HAP-1 (cell line): Measurements from ENCODE around the gene IRF3.
A peak's percentile ranks its signal among the peaks of the same experiment; 100 is the strongest.

Experiments used
- DNase-seq, 2 experiments: peaks; one replicate each; pipeline ENCODE4 v3.0.0-alpha.2; 2016 to 2020; ENCODE audit warnings: low spot score in 2 of 2
- H3K27me3 ChIP-seq: fragments of 250-450 bp; sonication (Bioruptor Pico); 2 replicates; pipeline ENCODE4 v1.5.1; 2020; ENCODE audit warnings: low read depth, mild to moderate bottlenecking, moderate library complexity
- H3K36me3 ChIP-seq: fragments of 250-450 bp; sonication (Bioruptor Pico); replicated peaks from 2 replicates; pipeline ENCODE4 v1.5.1; 2020; ENCODE audit warnings: mild to moderate bottlenecking
- H3K4me1 ChIP-seq: fragments of 250-450 bp; sonication (Bioruptor Pico); 2 replicates; pipeline ENCODE4 v1.5.1; 2020; ENCODE audit warnings: mild to moderate bottlenecking
- H3K4me3 ChIP-seq: fragments of 250-450 bp; sonication (Bioruptor Pico); 2 replicates; pipeline ENCODE4 v1.5.1; 2020; ENCODE audit warnings: mild to moderate bottlenecking, moderate library complexity
- H3K9me3 ChIP-seq: fragments of 250-450 bp; sonication (Bioruptor Pico); 2 replicates; pipeline ENCODE4 v1.5.1; 2020; ENCODE audit warnings: mild to moderate bottlenecking, moderate library complexity
- in situ Hi-C: fragments of 300-500 bp; cut with MboI; formaldehyde crosslinking; loops from 3 replicates; pipeline ENCODE4 v1.14.3; 2020; ENCODE audit warnings: low sequenced_read_pairs, inconsistent platforms, mixed read lengths

Gene IRF3

GRCh38 chr19:49665351-49666119 is at the start of gene IRF3, which contains the start of gene BCL2L12:
IRF3 (minus strand) TSS chr19:49665857; CDS start chr19:49664838, 1,019 bp downstream.
BCL2L12 (plus strand) TSS chr19:49665933; CDS start chr19:49666693, 760 bp downstream.
- peaks cover 41% of the 10 kb centered on the region for H3K36me3 ChIP-seq
- DNase-seq = peak; percentile 94 to 99
- in situ Hi-C loops = no loop called here

GRCh38 chr19:49713236-49713845 is 47.7 kb upstream of the IRF3 start:
- no peaks in the 10 kb centered on the region for H3K27me3 ChIP-seq
- no peaks in the 10 kb centered on the region for H3K36me3 ChIP-seq
- no peak overlapping the region for H3K4me3 ChIP-seq
- no peaks in the 10 kb centered on the region for H3K9me3 ChIP-seq
- no peak for DNase-seq
- in situ Hi-C loops = no loop called here
- peaks cover 4% of the 10 kb centered on the region for H3K4me1 ChIP-seq

More at GRCh38 chr19:49665351-49666119, at the start of gene IRF3, which contains the start of gene BCL2L12:
- Histone ChIP-seq H3K4me3 (peak within 1 kb of the TSS; percentile 75), H3K27me3 (no peaks in the 10 kb centered on the region), H3K9me3 (no peaks in the 10 kb centered on the region), H3K4me1 (peaks cover 9% of the 10 kb centered on the region; the same call in 1 of the 2 replicates)

- H3K4me1 ChIP-seq = peaks cover 4% of the 10 kb centered on the region
- H3K4me3 ChIP-seq = peak overlapping the region; percentile 19
- no peaks in the 10 kb centered on the region for H3K27me3 ChIP-seq
- H3K9me3 ChIP-seq = no peaks in the 10 kb centered on the region
- H3K36me3 ChIP-seq = no peaks in the 10 kb centered on the region
- DNase-seq = peak; percentile 80 to 99
- in situ Hi-C loops = no loop called here
These were observed 46.8 kb upstream of the IRF3 start for GRCh38 chr19:49712397-49712859.

DNA sequence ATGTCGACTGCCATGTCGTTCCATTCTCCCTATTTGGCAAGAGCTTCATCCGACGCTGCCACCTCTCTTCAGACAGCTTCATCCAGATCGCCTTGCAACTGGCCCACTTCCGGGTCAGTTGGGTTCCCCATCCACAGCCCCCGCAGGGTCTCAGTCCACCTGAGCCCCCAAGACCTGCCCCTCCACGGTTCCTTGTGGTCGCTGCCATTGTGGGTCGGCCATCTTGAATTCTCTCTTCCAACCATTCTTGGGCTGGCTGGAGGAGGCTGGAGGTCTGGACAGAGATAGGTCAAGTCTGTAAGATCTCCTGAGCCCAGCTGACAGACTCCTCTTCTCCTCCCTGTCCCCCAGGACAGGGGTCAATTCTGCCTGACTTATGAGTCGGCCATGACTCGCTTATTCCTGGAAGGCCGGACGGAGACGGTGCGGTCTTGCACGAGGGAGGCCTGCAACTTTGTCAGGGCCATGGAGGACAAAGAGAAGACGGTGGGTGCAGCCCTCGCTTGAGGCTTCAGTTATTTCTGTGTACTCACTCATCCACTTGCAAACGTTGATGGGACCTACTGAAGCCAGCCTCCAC is 44.8 kb upstream of the IRF3 start:
- H3K36me3 ChIP-seq = no peaks in the 10 kb centered on the region
- peaks cover 4% of the 10 kb centered on the region for H3K4me1 ChIP-seq
- no peak for DNase-seq
- in situ Hi-C loops = no loop called here
- no peaks in the 10 kb centered on the region for H3K27me3 ChIP-seq
- no peak overlapping the region for H3K4me3 ChIP-seq
- H3K9me3 ChIP-seq = no peaks in the 10 kb centered on the region

DNA sequence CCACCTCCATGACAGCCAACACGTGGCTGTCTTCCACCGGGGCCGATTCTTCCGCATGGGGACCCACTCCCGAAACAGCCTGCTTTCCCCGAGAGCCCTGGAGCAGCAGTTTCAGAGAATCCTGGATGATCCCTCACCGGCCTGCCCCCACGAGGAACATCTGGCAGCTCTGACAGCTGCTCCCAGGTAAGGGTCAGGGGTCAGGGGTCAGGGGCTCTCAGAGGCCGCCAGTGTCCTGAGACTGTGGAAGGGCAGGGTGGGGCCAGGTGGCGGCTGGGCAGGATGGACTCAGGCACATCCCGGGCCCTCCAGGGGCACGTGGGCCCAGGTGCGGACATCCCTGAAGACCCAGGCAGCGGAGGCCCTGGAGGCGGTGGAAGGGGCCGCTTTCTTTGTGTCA is 40.3 kb upstream of the IRF3 start:
- Histone ChIP-seq H3K9me3 (no peaks in the 10 kb centered on the region), H3K27me3 (no peaks in the 10 kb centered on the region), H3K4me1 (no peaks in the 10 kb centered on the region), H3K36me3 (no peaks in the 10 kb centered on the region), H3K4me3 (no peak overlapping the region)
- no peak for DNase-seq
- in situ Hi-C loops = no loop called here

- no peak for DNase-seq
- in situ Hi-C loops = no loop called here
- H3K4me3 ChIP-seq = no peak overlapping the region
- H3K27me3 ChIP-seq = no peaks in the 10 kb centered on the region
- H3K4me1 ChIP-seq = no peaks in the 10 kb centered on the region
- H3K9me3 ChIP-seq = no peaks in the 10 kb centered on the region
- no peaks in the 10 kb centered on the region for H3K36me3 ChIP-seq
These were observed 39.4 kb upstream of the IRF3 start for GRCh38 chr19:49704888-49705642.

GRCh38 chr19:49701271-49701786 is 35.7 kb upstream of the IRF3 start:
- peak in 1 of 2 experiments; percentile 40 for DNase-seq
- no peak overlapping the region for H3K4me3 ChIP-seq
- H3K36me3 ChIP-seq = no peaks in the 10 kb centered on the region
- in situ Hi-C loops = no loop called here
- H3K9me3 ChIP-seq = no peaks in the 10 kb centered on the region
- no peaks in the 10 kb centered on the region for H3K4me1 ChIP-seq
- no peaks in the 10 kb centered on the region for H3K27me3 ChIP-seq

DNA sequence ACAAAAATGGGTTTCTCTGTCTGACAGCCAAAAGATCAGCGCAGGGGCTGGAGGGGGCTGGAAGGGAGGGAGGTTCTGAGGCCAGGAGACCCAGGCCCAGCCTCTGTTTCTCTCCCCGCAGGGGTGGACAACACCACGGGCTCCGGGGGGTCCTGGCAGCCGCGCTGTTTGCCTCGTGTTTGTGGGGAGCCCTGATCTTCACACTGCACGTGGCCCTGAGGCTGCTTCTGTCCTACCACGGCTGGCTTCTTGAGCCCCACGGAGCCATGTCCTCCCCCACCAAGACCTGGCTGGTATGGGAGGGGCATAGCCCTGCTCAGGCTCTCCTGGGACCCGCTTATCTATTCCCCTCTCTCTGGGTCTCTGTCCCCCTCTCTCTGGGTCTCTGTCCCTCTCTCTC is 34.9 kb upstream of the IRF3 start:
- Histone ChIP-seq H3K9me3 (no peaks in the 10 kb centered on the region), H3K36me3 (no peaks in the 10 kb centered on the region)
- no peak for DNase-seq

GRCh38 chr19:49699364-49699763 is 33.7 kb upstream of the IRF3 start:
- no peaks in the 10 kb centered on the region for H3K36me3 ChIP-seq
- H3K4me1 ChIP-seq = no peaks in the 10 kb centered on the region
- H3K4me3 ChIP-seq = no peak overlapping the region
- in situ Hi-C loops = no loop called here
- no peaks in the 10 kb centered on the region for H3K9me3 ChIP-seq
- no peaks in the 10 kb centered on the region for H3K27me3 ChIP-seq
- no peak for DNase-seq

More for the DNA sequence above, 34.9 kb upstream of the IRF3 start:
- no peaks in the 10 kb centered on the region for H3K27me3 ChIP-seq
- H3K4me3 ChIP-seq = no peak overlapping the region
- no peaks in the 10 kb centered on the region for H3K4me1 ChIP-seq
- in situ Hi-C loops = no loop called here

DNA sequence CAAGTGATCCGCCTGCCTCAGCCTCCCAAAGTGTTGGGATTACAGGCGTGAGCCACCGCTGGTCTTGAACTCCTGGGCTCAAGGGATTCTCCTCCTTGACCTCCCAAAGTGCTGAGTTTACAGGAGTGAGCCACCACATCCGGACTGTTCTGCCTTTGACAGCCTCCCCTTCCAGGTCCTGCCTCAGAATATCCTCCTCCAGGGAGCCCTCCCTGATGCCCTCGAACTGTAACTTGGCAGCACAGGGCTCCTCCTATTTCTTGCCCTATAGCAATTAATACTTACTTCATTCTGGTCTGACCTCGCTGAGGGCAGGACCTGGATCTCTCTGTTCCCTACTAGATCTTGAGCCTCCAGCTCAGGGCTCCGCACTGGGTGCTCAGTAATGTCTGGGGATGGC is 31.2 kb upstream of the IRF3 start:
- H3K4me1 ChIP-seq = no peaks in the 10 kb centered on the region
- in situ Hi-C loops = no loop called here
- no peaks in the 10 kb centered on the region for H3K36me3 ChIP-seq
- DNase-seq = no peak
- no peaks in the 10 kb centered on the region for H3K9me3 ChIP-seq
- H3K27me3 ChIP-seq = no peaks in the 10 kb centered on the region
- no peak overlapping the region for H3K4me3 ChIP-seq

DNA sequence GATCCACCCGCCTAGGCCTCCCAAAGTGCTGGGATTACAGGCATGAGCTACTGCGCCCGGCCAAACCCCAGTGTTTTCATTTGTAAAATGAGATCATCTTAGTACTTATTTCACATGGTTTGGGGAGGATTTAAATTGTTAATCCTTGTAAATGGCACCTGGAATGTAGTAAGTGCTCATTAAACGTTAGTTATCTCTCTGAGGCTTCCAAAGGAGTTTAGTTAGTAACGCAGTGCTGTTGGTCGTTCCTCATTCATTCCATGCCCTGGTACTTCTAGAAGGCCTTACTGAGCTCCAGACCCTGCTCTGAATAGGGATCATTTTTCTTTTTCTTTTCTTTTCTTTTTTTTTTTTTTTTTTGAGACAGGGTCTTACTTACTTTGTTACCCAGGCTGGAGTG is 30.5 kb upstream of the IRF3 start:
- no peaks in the 10 kb centered on the region for H3K27me3 ChIP-seq
- no peaks in the 10 kb centered on the region for H3K36me3 ChIP-seq
- in situ Hi-C loops = no loop called here
- H3K9me3 ChIP-seq = no peaks in the 10 kb centered on the region
- no peak overlapping the region for H3K4me3 ChIP-seq
- no peak for DNase-seq
- no peaks in the 10 kb centered on the region for H3K4me1 ChIP-seq

DNA sequence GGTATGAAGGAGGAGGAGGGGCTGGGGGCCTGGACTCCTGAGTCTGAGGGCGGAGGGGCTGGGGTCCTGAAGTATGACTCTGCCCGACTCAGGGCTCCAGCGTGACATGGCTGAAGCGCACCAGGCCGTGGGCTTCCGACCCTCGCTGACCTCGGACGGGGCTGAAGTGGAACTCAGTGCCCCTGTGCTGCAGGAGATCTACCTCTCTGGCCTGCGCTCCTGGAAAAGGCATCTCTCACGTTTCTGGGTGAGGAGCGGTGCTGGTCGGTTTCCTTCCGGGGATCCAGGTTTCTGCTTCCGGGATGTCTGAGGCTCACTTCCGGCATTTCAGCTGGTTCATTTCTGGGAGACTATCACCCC is 26.5 kb upstream of the IRF3 start:
- in situ Hi-C loops = no loop called here
- H3K36me3 ChIP-seq = peaks cover 17% of the 10 kb centered on the region
- no peaks in the 10 kb centered on the region for H3K9me3 ChIP-seq
- H3K27me3 ChIP-seq = no peaks in the 10 kb centered on the region
- DNase-seq = no peak
- H3K4me3 ChIP-seq = no peak overlapping the region
- no peaks in the 10 kb centered on the region for H3K4me1 ChIP-seq
